Mucosa of rectum (tissue), 2 donors: Measurements from ENCODE around the gene LGALS4.
"Not testable (repeated sequence)": the region's sequence is repeated elsewhere in the genome, so short reads cannot be mapped to it uniquely, and the experiment has no call there.

ENCODE experiments used
- H3K27ac ChIP-seq, 2 donors: one replicate each; pipeline ENCODE4 v1.7.0; 2013; ENCODE audit warnings: inconsistent platforms in 2 of 2, low read depth in 2 of 2, low read length in 2 of 2
- H3K27me3 ChIP-seq, 2 donors: one replicate each; pipeline ENCODE4 v1.7.0; 2013; ENCODE audit warnings: low read length in 2 of 2; ENCODE audit not compliant: control insufficient read depth in 2 of 2, insufficient read depth in 2 of 2
- H3K36me3 ChIP-seq, 2 donors: one replicate each; pipeline ENCODE4 v1.7.0; 2013; ENCODE audit warnings: low read length in 2 of 2; ENCODE audit not compliant: control insufficient read depth in 2 of 2, insufficient read depth in 2 of 2
- H3K4me1 ChIP-seq, 2 donors: one replicate each; pipeline ENCODE4 v1.7.0; 2013; ENCODE audit warnings: low read length in 2 of 2, mild to moderate bottlenecking in 1 of 2; ENCODE audit not compliant: control insufficient read depth in 2 of 2, insufficient read depth in 2 of 2
- H3K4me3 ChIP-seq, 2 donors: one replicate each; pipeline ENCODE4 v1.7.0; 2013; ENCODE audit warnings: low read length in 2 of 2
- H3K9ac ChIP-seq, 2 donors: one replicate each; pipeline ENCODE4 v1.7.0; 2013; ENCODE audit warnings: low read length in 2 of 2, low read depth in 1 of 2, mild to moderate bottlenecking in 1 of 2
- H3K9me3 ChIP-seq, 2 donors: one replicate each; pipeline ENCODE4 v1.7.0; 2013; ENCODE audit warnings: low read length in 2 of 2; ENCODE audit not compliant: control insufficient read depth in 2 of 2
- donor health status: healthy.
- donor health status: Normal muscosa, but diverticular disease.

LGALS4 gene

DNA sequence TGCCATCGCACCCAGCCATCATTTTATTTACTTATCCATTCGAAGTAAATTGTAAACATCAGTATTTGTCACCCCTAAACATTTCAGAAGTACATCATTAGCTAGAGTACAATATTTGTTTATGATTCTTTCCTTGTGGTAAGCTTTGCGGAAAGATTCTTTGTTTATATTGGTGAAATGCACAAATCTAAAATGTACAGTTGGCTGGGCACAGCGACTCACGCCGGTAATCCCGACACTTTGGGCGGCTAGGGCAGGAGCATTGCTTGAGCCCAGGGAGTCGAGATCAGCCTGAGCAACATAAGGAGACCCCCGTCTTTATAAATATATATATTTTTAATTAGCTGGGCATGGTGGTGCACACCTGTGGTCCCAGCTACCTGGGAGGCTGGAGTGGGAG lies 13.6 kb downstream of the LGALS4 start:
- Histone ChIP-seq H3K9me3 (no peaks in the 10 kb centered on the region), H3K27me3 (no peaks in the 10 kb centered on the region), H3K36me3 (peaks cover 29 to 38% of the 10 kb centered on the region in 2 donors), H3K27ac (no peak overlapping the region), H3K4me3 (no peak overlapping the region), H3K9ac (no peak overlapping the region), H3K4me1 (no peaks in the 10 kb centered on the region)

DNA sequence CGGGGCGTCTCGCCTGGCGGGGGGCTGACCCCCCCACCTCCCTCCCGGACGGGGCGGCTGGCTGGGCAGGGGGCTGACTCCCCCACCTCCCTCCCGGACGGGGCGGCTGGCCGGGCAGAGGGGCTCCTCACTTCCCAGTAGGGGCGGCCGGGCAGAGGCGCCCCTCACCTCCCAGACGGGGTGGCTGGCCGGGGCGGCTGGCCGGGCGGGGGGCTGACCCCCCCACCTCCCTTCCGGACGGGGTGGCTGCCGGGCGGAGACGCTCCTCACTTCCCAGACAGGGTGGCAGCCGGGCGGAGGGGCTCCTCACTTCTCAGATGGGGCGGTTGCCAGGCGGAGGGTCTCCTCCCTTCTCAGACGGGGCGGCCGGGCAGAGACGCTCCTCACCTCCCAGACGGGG lies 15.0 kb downstream of the LGALS4 start:
- H3K27ac ChIP-seq, result not testable (repeated sequence)

DNA sequence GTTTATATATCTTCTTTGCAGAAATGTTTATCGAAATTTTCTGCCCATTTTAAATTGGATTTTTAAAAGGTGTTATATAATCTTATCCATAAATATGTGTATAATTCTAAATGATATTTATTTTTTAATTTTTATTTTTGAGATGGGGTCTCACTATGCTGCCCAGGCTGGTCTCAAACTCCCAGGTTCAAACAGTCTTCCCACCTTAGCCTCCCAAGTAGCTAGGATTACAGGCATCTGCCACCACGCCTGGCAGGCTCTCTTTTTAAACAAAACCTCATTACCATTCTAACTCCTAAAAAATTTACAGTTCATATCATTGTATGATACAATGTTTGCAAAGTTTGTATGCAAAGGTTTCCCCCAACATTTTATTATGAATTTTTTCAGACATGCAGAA lies 16.6 kb downstream of the LGALS4 start:
- no peak overlapping the region for H3K9ac ChIP-seq
- peaks cover 8 to 12% of the 10 kb centered on the region in 2 donors for H3K36me3 ChIP-seq
- H3K4me3 ChIP-seq, result no peak overlapping the region
- no peaks in the 10 kb centered on the region for H3K27me3 ChIP-seq
- no peak overlapping the region for H3K27ac ChIP-seq
- peaks cover 3 to 6% of the 10 kb centered on the region in 2 donors for H3K4me1 ChIP-seq
- H3K9me3 ChIP-seq, result no peaks in the 10 kb centered on the region

More for the DNA sequence above, 15.0 kb downstream of the LGALS4 start:
- peaks cover 19 to 28% of the 10 kb centered on the region in 2 donors for H3K36me3 ChIP-seq
- not testable (repeated sequence) for H3K9me3 ChIP-seq, H3K27me3 ChIP-seq, H3K4me1 ChIP-seq, H3K4me3 ChIP-seq, H3K9ac ChIP-seq

DNA sequence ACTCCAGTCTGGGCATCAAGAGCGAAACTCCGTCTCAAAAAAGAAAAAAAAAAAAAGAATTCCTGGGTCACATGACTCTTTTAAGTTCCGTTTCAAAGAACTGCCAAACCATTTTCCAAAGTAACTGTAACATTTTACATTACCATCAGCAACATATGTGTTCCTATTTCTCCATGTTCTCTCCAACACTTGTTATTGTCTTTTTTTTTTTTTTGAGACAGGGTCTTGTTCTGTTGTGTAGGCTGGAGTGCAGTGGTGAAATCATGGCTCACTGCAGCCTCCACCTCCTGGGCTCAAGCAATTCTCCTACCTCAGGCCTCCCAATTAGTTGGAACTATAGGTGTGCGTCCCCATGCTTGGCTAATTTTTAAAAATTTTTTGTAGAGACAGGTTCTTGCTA lies 17.2 kb downstream of the LGALS4 start:
- no peak overlapping the region for H3K9ac ChIP-seq
- no peaks in the 10 kb centered on the region for H3K27me3 ChIP-seq
- H3K9me3 ChIP-seq, result no peaks in the 10 kb centered on the region
- H3K27ac ChIP-seq, result no peak overlapping the region
- no peak overlapping the region for H3K4me3 ChIP-seq
- peaks cover 3 to 6% of the 10 kb centered on the region in 2 donors for H3K4me1 ChIP-seq
- H3K36me3 ChIP-seq, result peaks cover 2 to 6% of the 10 kb centered on the region in 2 donors

DNA sequence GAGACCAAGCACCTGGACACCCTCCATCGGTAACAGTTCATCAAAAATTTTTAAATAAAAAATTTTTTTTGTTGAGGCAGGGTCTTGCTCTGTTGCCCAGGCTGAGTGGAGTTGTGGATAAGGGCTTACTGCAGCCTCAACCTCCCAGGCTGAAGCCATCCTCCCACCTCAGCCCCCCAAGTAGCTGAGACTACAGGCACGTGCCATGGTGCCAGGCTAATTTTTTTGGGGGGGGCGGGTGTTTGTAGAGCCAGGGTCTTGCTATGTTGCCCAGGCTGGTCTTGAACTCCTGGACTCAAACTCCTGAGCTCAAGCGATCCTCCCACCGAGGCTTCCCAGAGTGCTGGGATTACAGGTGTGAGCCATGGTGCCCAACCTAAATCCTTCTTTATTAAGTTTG lies 19.1 kb downstream of the LGALS4 start:
- H3K36me3 ChIP-seq, result no peaks in the 10 kb centered on the region
- H3K9ac ChIP-seq, result no peak overlapping the region
- H3K27me3 ChIP-seq, result no peaks in the 10 kb centered on the region
- H3K4me3 ChIP-seq, result no peak overlapping the region
- peaks cover 3 to 6% of the 10 kb centered on the region in 2 donors for H3K4me1 ChIP-seq
- no peak overlapping the region for H3K27ac ChIP-seq
- H3K9me3 ChIP-seq, result no peaks in the 10 kb centered on the region

DNA sequence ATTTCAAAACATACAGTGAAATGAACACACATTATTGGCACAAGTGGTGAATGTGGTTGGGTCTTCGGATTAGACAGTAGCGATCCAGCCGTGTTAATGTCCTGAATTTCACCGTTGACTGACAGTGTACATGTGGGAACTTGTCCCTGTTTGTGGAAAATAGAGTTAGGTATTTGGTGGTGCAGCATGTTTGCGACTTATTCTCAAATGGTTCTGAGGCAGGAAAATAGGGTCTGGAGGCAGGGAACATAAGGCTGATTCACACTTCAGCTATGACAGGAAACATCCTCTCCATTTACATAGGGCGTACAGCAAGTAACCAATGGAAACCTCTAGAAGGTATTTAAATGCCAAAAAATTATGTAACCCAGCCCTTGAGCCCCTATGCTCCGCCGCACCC lies 19.6 kb downstream of the LGALS4 start:
- H3K27me3 ChIP-seq, result no peaks in the 10 kb centered on the region
- H3K27ac ChIP-seq, result no peak overlapping the region

DNA sequence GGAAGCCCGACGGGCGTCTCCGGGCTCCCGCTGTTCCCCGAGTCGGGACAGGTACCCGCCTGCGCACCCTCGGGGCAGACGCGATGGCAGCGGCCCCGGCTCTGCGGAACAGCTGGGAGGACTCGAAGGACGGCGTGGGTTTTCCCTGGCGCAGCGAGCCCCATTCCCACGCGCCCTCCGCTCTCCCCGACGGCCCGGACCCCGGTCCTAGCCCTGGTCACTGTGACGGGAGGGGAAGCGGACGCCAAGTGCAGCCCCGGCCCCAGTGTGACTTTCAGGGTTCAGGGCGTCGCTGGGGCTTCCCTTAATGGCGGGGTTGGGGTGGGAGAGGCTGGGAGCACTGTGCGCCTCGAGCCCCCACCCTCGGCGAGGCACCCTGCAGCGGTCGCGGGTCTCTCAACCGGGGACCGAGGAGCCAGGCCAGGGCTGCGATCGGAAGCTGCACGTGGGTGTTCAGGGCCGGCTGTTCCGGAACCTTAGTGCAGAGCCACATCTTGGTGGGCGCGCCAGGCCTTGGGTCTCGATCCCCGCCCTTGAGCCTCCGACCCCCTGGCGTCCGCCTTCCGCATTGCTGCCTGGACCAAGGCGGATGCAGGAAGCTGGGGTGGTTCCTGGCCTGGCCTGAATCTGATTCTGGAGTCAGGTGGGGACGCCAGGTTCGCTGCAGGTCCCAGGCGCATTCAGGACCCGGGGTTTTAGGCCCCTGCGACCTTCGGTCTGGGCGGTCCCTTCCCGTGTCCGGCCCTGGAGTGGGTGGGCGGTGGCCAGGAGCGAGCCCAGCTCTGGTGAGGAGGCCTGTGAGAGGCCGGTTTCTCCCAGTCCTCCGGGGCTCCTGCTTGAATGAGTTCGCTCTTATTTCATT lies 20.3 kb downstream of the LGALS4 start:
- no peaks in the 10 kb centered on the region for H3K36me3 ChIP-seq
- peak overlapping the region; percentile 28 to 52 for H3K4me3 ChIP-seq
- peaks cover 3 to 6% of the 10 kb centered on the region in 2 donors for H3K4me1 ChIP-seq
- no peaks in the 10 kb centered on the region for H3K9me3 ChIP-seq
- H3K27me3 ChIP-seq, result no peaks in the 10 kb centered on the region
- peak overlapping the region in 1 of 2 donors; percentile 10 for H3K27ac ChIP-seq
- H3K9ac ChIP-seq, result peak overlapping the region; percentile 14 to 37

More for the DNA sequence above, 19.6 kb downstream of the LGALS4 start:
- peaks cover 3 to 6% of the 10 kb centered on the region in 2 donors for H3K4me1 ChIP-seq
- no peak overlapping the region for H3K4me3 ChIP-seq
- H3K36me3 ChIP-seq, result no peaks in the 10 kb centered on the region
- H3K9ac ChIP-seq, result no peak overlapping the region
- H3K9me3 ChIP-seq, result no peaks in the 10 kb centered on the region

DNA sequence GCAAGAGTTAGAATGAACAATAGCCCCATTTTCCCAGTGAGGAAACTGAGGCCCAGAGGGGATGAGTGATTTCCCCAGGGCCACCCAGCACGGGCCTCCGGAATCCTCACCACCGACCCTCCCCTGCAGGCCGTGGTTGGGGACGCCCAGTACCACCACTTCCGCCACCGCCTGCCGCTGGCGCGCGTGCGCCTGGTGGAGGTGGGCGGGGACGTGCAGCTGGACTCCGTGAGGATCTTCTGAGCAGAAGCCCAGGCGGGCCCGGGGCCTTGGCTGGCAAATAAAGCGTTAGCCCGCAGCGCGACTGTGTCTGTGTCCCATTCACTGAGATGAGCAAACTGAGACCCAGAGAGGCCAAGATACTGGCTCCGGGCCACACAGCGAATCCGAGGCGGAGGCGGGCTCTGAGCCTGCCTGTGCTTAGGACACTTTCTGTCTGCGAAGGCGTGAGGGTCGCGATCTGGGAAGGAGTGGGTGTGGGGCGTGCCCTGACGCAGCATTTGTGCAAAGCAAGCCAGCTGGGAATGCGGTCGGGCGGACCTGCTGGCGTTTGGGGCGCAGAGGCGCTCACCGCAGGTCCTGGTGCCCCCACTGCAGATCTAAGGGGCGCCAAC lies 21.2 kb downstream of the LGALS4 start:
- H3K27me3 ChIP-seq, H3K9me3 ChIP-seq, H3K27ac ChIP-seq, H3K9ac ChIP-seq, H3K36me3 ChIP-seq, H3K4me1 ChIP-seq: not testable (repeated sequence)
- H3K4me3 ChIP-seq, result peak overlapping the region in 1 of 2 donors; percentile 50

DNA sequence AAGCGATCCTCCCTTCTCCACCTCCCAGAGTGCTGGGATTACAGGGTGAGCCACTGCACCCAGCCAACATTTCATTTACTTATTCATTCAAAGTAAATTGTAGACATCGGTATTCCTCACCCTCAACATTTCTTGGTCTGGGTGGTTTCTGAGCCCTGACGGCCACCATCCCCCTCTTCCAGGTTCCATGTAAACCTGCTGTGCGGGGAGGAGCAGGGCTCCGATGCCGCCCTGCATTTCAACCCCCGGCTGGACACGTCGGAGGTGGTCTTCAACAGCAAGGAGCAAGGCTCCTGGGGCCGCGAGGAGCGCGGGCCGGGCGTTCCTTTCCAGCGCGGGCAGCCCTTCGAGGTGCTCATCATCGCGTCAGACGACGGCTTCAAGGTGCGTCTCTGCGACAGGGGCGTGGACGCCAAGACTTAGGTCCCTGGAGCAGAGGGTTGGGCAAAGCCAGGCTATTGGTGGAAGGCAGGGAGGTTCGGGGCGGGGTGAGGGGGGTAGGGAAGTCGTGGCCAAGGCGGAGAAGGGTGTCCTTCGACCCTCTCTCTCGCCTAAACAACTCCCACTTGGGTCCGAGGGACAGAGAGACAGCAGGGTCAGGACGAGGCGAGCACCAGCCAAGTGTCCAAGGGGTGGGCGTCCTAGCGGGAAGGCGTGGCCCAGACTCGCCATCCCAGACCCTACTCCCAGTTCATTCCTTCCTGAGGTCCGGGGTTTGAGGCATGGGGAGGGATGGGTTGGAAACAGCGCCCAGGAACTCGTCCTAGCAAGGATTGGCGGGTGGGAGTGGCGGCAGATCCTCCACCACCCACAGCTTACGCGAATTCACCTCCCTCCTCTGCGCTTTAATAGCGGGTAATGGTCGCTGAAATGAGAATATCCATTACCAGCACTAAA lies 22.0 kb downstream of the LGALS4 start:
- H3K27ac ChIP-seq, H3K9ac ChIP-seq, H3K36me3 ChIP-seq, H3K9me3 ChIP-seq, H3K4me1 ChIP-seq, H3K27me3 ChIP-seq: not testable (repeated sequence)
- H3K4me3 ChIP-seq, result peak overlapping the region in 1 of 2 donors; percentile 50
